8988T (cell line): ENCODE measurements around the gene USP25.
"Not testable (repeated sequence)": the region's sequence is repeated elsewhere in the genome, so short reads cannot be mapped to it uniquely, and the experiment has no call there.

Experiments used
- DNase-seq: peaks from one replicate; pipeline ENCODE4 v3.0.0; 2011

The USP25 gene

DNA sequence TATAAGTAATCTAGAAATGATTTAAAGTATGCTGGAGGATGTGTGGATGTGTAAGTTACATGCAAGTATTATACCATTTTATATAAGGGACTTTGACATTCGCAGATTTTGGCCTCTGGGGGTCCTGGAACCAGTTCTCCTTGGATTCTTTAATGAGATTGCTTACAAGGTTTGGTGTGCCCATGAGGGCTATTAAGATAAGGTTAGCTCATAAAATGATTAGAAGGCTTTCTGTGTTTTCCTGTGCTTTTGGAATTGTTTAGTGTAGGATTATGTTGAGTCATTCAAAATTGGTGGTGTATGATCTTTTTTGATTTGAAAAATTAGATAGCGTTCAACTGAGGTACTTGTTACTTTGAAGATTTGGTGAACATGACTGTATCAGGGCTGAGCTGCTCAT, 5.6 kb downstream of the USP25 start:
- no peak for DNase-seq

- DNase-seq = not testable (repeated sequence)
Measured at GRCh38 chr21:15735931-15736330, 6.1 kb downstream of the USP25 start.

DNA sequence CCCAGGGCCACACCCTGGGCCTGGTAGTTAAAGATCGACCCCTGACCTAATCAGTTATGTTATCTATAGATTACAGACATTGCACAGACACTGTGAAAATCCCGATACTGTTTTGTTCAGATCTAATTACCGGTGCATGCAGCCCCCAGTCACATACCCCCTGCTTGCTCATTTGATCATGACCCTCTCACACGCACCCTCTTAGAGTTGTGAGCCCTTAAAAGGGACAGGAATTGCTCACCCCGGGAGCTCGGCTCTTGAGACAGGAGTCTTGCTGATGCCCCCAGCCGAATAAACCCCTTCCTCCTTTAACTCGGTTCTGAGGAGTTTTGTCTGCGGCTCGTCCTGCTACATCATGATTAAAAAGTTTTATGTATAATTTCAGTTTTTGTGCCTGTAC, 9.0 kb downstream of the USP25 start:
- not testable (repeated sequence) for DNase-seq

DNA sequence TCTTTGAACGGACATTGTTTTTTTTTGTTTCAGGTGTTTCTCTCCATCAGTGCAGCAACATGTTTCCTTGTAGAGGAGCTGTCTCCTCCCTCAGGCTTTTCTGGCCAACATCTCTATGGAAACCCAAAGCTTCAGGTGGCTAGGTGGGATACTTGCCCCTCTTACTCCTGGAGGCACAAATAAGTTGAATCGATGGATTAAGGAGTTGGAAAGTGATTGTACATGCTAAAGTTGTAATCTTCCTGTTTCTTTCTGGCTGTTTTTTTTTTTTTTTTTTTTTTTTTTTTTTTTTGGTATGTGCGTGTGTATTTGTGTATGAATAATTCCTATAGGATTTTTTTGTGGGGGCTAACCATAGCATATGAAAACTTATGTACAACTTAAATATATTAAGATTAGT, 10.6 kb downstream of the USP25 start:
- DNase-seq = no peak

DNA sequence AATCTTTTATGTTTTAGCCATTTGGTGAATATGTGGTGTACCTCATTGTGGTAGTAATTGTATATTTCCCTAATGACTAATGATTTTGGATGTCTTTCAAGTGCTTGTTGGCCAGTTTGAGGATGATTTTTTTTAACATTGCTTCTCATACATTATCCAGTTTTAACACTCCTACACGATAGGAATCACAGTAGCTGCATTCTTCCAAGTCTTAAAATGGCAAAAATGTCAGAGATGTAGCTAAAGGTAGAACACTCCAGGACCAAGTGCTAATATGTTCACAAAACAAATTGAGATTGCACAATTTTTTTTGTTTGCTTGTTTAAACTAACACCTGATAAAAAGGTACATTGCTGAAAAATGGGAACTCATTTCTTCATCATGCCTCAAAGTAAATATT, 11.7 kb downstream of the USP25 start:
- DNase-seq = no peak

GRCh38 chr21:15742052-15742670, 12.4 kb downstream of the USP25 start:
- no peak for DNase-seq

DNA sequence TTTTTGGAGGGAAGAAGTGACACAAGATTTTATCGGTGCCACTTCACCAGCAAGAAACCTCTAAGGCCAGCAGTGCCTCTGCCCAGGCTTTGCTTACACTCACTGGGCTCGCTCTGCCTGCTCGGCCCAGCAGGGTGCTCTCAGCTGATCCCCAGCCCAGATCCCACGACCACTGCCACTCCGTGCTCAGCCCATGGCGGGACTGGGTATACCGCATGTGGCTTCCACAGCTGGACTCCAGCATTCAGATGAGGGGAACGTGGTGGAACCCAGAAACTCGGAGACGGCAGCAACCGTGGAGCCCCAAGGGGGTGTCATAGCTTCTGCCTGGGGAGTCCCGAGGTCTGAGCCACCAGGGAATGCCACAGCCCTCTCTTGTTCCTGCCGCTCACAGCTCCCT, 12.9 kb downstream of the USP25 start:
- DNase-seq = no peak

DNA sequence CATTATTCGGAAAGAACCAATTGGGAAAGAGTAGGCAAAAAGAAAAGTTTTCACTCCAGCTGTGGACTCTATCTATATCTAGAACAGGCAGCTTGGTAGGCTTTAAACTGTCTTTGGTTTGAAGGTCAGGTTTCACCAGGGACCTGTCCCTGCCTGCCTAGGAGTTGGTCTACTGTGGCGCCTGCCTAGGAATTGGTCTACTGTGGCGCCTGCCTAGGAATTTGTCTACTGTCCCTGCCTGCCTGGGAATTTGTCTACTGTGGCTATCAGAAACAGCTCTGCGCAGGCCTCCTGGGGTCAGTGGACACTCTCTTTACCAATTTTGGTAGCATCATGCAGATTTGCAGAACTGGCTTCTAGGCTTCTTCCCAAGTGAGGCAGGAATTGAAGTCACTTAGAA, 13.8 kb downstream of the USP25 start:
- DNase-seq = no peak

DNA sequence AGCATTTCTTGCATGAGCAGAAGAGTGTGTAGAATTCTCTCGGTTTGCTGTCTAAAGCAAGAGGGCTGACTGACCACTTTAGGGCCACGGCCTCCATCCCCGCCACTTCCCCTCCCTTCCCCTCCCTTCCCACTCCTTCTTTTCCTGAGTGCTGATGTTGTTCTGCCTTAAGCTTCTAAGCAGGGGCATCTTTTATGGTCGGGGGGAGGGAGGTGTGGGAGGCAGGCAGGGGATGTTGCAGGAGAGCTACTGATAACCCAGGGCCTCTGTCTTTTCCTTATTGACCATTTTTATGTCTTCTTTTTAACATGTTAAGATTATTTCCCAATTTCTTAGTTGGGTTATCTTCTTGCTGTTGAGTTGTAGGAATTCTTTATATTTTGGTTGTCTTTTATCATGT, 15.1 kb downstream of the USP25 start:
- DNase-seq = no peak

- no peak for DNase-seq
Measured at GRCh38 chr21:15748586-15748985, 18.8 kb downstream of the USP25 start.

DNA sequence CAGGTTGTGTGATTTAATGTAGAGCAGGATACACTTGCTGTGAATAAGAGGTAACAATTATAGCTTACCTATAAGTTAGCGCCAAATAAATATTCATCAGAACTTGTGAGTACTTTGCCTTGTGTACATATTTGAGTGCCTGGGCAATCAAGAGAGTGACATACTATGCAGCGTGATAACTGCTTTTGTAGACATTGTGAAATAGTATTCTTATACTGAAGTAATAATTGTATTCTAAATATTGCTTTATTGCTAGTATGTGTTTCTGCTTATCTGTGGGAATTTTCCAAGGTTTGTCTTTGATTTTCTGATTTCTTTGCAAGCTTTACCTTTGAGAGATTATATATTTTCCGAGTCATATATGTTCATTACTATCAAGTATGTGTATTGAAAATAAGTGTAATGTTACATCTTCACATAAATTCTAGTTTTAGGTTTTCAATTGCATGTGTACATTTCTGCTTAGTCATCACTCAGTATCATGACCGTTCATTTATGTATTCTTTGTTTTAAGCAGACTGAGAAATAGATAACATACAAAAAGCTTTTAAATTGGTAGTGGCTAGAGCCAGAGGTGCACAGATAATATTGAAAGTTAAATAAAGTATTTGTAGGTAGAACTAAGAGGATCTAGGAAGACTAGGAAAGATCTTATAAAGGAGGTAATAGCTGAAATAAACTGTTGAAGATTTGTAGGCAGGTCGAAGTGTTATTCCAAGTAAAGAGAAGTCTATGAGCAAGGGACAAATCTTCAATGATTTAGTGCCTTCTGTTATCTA, 19.5 kb downstream of the USP25 start:
- no peak for DNase-seq

DNA sequence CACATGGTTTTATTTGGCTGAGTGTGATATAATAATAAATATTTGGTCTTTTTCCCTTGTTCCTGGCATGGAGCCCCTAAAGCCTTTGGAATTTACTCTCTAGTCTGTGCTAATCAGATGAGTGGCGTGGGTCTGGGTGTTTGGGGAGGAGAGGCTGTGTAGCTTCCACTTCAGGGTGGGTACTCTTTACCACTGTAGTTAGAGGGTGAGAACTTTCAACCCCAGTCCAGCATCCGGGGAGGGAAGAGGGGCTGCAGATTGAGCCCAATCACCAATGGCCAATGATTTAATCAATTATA, 20.0 kb downstream of the USP25 start:
- no peak for DNase-seq

DNA sequence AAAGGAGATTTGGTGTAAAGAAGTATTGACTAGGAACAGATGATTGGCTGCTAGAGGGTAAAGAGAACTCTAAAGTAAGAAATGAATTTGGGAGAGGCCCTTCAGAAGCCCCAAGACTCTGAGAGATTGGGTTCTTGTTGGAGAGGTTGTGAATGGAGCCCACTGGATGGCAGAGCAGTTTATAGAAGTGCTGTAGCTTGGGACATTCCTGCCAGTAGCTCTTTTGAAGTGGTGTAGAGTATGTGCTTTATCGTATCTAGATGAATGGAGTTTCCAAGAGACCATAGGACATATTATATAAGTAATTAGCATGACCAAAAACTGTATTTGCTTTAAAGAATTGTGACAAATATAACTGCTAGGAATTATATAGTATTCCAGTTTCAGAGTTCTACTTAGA, 21.3 kb downstream of the USP25 start:
- no peak for DNase-seq

- no peak for DNase-seq
Measured at GRCh38 chr21:15751546-15751945, 21.8 kb downstream of the USP25 start.

GRCh38 chr21:15752763-15753407, 23.1 kb downstream of the USP25 start:
- DNase-seq = no peak

DNA sequence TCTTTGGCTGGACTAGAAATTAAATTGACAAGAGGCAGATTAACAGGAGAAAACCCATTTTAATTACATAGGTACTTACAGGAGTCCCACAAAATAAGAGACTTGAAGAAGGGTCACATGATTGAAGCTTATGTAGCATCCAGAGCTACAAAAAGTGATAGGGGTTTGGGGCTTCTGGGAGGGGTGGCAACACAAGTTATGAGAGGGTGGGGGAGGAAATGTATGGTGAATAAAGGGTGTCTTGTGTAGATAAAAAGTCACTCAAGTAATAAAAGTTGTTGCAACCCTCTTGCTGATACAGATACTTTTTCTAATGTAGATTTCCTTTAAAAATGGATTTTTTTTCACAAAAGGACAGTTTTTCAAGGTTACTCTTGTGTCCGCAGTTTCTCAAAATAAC, 24.0 kb downstream of the USP25 start:
- no peak for DNase-seq

DNA sequence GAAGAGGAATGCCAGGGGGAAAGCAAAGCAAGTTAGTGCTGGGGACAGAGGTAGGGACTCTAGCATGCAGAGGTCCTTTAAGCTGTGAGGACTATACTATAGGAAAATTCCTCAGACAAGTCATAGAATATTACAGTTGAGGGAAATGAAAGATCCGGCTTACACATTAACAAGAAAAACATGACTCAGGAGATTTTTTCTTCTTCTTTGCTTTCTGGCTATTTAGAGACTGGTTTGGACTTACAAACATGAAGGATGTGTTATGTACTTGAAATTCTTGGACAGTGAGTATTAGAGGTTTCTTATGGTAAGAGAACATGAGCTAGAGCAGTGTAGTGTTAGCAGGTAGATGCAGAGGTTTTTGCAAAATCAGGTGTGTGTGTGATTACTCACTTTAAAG, 24.9 kb downstream of the USP25 start:
- DNase-seq = no peak

DNA sequence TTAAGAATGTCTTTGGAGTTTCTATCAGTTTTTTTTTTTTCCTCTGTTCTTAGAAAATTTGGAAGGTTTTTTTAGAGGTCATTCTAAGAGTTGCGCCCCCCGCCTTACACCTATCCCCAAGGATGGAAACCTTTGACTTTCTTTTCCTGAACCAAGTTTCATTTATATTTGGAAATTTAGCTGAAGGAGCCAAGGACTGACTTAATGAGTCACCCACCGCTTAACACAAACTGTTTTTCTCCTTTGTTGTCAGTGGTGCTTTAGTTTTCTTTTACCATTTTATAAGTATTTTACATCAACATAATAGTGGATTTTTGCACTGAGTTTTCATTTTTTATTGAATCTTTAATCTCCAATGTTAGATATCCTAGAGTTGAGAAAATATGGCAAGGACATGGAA, 25.3 kb downstream of the USP25 start:
- DNase-seq = no peak

DNA sequence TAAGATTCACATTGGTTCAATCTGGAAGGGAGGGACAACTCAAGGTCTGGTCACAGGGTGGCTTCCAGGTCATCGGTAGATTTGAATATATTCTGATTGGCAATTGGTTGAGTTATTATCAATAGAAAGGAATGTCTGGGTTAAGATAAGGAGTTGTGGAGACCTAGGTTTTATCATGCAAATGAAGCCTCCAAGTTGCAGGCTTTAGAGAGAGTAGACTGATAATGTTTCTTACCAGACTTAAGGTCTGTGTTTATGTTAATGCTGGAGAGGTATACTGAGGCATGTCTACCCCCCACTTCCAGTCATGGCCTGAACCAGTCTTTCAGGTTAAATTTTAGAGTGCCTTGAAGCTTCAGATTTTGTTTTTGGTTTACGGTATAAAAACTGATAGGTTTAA, 29.7 kb downstream of the USP25 start:
- no peak for DNase-seq

GRCh38 chr21:15761507-15762100, 31.8 kb downstream of the USP25 start:
- no peak for DNase-seq

- DNase-seq = no peak
Measured at GRCh38 chr21:15763359-15763758, 33.6 kb downstream of the USP25 start.

DNA sequence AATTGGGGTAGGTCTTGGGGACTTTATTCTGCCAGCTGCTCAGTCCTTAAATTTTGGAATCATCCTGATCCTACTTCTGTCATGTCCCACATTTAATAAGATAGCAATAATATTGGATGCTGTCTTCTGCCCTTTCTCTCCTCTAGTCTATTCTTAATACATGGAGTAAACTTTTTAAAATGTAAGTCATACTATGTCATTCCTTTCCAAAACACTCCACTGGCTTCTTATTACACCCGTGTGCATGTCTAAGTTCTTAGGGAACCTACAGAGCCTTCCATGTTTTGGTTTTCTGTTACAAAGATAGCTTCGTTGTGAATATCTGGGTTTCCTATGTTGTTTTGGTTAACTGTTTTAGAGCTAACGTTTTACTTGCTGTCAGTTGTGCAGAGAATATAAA, 35.1 kb downstream of the USP25 start:
- DNase-seq = no peak

DNA sequence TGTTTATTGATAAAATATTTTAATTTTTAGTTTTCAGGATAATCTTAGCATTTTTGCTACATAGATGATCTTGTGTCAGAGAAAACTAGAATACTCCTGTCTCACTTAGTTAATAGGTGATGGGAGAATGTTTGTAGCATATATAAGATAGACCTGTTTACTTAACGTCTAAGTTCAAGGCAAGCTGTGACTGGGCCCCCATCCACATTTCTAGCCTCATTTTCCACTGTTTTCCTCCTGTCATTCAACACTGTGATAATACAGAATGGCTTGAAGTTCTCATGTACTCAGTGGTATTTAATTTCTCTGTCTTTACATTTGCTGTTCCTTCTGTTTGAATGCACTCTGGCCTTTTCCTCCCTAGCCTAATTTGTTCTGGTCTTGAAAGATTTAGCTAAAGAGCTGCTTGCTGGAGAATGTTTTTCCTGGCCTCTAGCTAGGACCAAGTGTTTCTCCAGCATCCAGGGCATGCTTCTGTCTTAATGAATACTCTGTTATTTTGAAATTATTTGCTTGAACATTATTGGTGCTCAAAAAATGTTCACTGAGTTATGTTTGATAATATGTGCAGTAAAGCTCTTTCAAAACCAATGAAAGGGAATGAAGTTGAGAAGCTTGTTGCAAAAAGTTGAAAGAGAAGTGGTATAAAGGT, 37.3 kb downstream of the USP25 start:
- no peak for DNase-seq
